Upper lobe of left lung (tissue), 4 donors: ENCODE measurements around the gene OSTC.

Source experiments
- POLR2A ChIP-seq, 4 donors: fragments of 450-650 bp; IDR thresholded peaks; one replicate each; pipeline ENCODE4 v1.5.1; 2016 to 2017; ENCODE audit warnings: antibody characterized with exemption in 4 of 4, mild to moderate bottlenecking in 2 of 4
- TF ChIP-seq, protein P1 (sequence below), 6 experiments: fragments of 450-650 bp in 4 of 6; fragments of 200-600 bp in 2 of 6; sonication (generic) in 2 of 6; IDR thresholded peaks; one replicate each; pipeline ENCODE4 v1.5.1; 2016 to 2019; ENCODE audit warnings: antibody characterized with exemption in 6 of 6

GRCh38 chr4:108619372-108620100 lies 30.9 kb upstream of the OSTC start:
- TF ChIP-seq, protein P1, sequence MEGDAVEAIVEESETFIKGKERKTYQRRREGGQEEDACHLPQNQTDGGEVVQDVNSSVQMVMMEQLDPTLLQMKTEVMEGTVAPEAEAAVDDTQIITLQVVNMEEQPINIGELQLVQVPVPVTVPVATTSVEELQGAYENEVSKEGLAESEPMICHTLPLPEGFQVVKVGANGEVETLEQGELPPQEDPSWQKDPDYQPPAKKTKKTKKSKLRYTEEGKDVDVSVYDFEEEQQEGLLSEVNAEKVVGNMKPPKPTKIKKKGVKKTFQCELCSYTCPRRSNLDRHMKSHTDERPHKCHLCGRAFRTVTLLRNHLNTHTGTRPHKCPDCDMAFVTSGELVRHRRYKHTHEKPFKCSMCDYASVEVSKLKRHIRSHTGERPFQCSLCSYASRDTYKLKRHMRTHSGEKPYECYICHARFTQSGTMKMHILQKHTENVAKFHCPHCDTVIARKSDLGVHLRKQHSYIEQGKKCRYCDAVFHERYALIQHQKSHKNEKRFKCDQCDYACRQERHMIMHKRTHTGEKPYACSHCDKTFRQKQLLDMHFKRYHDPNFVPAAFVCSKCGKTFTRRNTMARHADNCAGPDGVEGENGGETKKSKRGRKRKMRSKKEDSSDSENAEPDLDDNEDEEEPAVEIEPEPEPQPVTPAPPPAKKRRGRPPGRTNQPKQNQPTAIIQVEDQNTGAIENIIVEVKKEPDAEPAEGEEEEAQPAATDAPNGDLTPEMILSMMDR (IDR thresholded peaks at IDR 0.05) = no peak
- no peak for TF ChIP-seq POLR2A (IDR thresholded peaks at IDR 0.05)
